ENCODE measurements around the gene EHD4.

Gene EHD4

GRCh38 chr15:41933771-41934170, 38.6 kb downstream of the EHD4 start:
- DNase-seq: no peak

- no peak for DNase-seq
These were observed 39.0 kb downstream of the EHD4 start for GRCh38 chr15:41933326-41933725.

GRCh38 chr15:41932511-41933289, 39.7 kb downstream of the EHD4 start:
- no peak for DNase-seq

GRCh38 chr15:41932101-41932500, 40.3 kb downstream of the EHD4 start:
- no peak for DNase-seq

GRCh38 chr15:41930867-41931222, 41.5 kb downstream of the EHD4 start:
- DNase-seq: no peak

- no peak for DNase-seq
These were observed 42.0 kb downstream of the EHD4 start for GRCh38 chr15:41930221-41930866.

- no peak for DNase-seq
These were observed 43.4 kb downstream of the EHD4 start for GRCh38 chr15:41928637-41929620.

GRCh38 chr15:41928100-41928499, 44.3 kb downstream of the EHD4 start:
- no peak for DNase-seq

- DNase-seq: no peak
These were observed 44.8 kb downstream of the EHD4 start for GRCh38 chr15:41927536-41927935.

GRCh38 chr15:41926185-41927056, 45.9 kb downstream of the EHD4 start:
- no peak for DNase-seq

GRCh38 chr15:41925086-41925608, 47.2 kb downstream of the EHD4 start:
- no peak for DNase-seq

- no peak for DNase-seq
These were observed 48.9 kb downstream of the EHD4 start for GRCh38 chr15:41923401-41923997.

GRCh38 chr15:41922353-41922752, 50.0 kb downstream of the EHD4 start:
- no peak for DNase-seq

GRCh38 chr15:41921639-41922038, 50.7 kb downstream of the EHD4 start:
- DNase-seq: no peak

GRCh38 chr15:41921167-41921566, 51.2 kb downstream of the EHD4 start:
- no peak for DNase-seq

GRCh38 chr15:41919954-41920538, 52.3 kb downstream of the EHD4 start:
- no peak for DNase-seq

GRCh38 chr15:41919201-41919820, 53.0 kb downstream of the EHD4 start:
- DNase-seq: no peak

- no peak for DNase-seq
These were observed 53.7 kb downstream of the EHD4 start for GRCh38 chr15:41918506-41919126.

- no peak for DNase-seq
These were observed 54.5 kb downstream of the EHD4 start for GRCh38 chr15:41917767-41918430.

All from activated CD8-positive, alpha-beta memory T cell treated with anti-CD3 and anti-CD28 coated beads, Interleukin-2, amount 50 U/mL, for 48 hours (primary cell).